GM19023 (cell line): ENCODE results near the gene ZSCAN10.

ENCODE experiments used
- ATAC-seq: cut with Tn5 transposase; IDR thresholded peaks from one replicate; pipeline ENCODE4 v1.9.1; 2021; ENCODE audit warnings: mild to moderate bottlenecking, moderate library complexity; ENCODE audit not compliant: unreplicated experiment

Gene ZSCAN10

DNA sequence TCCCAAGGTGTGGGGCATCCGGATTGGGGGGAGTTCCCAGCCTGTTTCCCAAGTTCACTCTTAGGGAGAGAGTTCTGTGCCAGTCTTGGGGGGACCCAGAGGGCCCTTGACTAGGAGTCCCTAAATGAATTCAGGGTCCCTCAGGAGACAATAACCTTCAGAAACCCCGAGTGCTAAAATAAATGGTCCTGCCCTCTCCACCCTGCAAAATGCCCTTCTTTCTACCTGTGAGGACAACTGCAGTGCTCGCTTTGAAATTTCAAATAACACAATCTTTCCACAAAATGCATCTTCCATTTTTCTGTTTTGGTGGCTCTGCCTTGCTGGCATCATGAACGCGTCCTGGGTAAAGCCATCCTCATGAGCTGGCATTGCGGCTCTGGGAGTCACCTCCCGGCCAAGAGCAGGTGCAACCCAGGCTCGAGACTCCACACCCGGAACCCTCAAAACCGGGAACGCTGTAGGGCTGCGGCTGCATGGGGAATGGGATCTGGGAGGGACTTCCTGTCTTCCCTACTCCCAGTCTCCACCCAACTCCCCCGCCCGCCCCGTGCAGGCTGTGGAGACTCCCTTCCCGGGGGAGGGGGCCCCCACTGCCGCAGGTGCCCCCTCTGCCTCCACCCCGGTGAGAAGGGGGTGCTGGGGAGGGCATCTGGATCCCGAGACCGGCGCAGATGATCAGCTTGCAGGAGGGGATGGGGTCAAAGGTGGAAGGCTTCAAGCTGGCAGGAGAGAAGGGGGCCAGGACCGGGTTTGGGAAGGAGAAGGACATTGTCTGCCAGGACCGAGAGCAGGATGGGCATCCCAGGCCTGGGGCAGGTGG lies 13.2 kb upstream of the ZSCAN10 start, which contains the start of gene ZNF205:
Gene ZNF205, plus strand, starts transcription at position 529 of the 823 bp plus-strand sequence. CDS start 845 bp downstream, outside the sequence.
- ATAC-seq: no peak

DNA sequence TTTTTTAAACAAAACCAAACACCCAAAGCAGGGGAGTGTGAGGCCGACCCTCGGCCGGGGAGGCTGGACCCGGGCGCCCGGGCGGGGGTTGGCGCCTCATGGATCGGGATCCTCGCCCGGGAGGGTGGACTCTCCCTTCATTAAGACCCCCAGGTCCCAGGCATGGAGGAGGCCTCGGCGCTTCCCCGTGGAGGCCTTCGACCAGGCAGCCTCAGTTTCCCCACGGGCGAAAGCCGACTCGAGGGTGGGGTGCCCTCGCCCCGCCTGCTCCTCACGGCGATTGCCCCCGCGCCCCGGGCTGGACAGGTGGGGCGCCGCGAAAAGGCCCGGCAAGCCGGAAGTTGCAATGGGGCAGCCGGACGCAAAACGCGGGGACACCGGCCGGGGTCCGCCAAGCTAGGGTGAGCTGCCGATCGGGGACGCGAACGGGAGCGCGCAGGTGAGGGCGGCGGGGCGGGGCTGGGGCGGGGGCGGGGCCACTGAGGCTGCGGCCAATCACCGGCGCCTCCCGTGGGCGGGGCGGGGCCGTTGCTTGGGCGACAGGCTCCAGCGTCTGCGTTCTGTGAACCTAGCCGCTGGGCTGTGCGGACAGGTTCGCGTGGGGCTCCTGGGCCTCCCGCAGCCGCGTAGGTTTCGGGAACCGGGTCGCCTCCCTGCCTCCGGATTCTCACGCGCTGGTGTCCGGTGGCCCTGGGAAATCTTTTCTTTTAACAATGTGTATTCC lies 7.3 kb upstream of the ZSCAN10 start:
- ATAC-seq: peak; percentile 82

DNA sequence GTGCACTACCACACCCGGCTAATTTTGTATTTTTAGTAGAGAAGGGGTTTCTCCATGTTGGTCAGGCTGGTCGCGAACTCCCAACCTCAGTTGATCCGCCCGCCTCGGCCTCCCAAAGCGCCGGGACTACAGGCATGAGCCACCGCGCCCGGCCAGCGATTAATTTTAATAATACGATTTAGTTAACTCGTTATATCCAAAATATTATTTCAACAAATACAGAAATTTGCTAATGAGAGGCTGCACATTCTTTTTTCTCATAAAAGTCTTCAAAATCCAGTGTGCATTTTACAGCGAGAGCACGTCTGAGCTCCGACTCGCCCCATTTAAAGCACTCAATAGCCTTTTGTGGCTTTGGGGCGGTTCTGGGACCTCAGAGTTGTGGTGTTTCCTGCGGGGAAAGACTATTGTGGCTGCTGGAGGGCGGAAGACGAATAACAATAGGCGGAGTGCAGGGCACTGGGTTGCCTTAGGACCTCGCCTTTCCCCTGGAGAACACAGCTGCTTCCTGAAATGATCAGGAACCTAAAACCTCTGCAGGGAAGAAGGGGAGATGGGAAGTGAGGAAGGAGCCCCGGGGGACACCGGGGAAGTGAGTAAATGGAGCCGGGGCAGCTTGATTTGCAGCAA lies 2.9 kb upstream of the ZSCAN10 start:
- no peak for ATAC-seq

DNA sequence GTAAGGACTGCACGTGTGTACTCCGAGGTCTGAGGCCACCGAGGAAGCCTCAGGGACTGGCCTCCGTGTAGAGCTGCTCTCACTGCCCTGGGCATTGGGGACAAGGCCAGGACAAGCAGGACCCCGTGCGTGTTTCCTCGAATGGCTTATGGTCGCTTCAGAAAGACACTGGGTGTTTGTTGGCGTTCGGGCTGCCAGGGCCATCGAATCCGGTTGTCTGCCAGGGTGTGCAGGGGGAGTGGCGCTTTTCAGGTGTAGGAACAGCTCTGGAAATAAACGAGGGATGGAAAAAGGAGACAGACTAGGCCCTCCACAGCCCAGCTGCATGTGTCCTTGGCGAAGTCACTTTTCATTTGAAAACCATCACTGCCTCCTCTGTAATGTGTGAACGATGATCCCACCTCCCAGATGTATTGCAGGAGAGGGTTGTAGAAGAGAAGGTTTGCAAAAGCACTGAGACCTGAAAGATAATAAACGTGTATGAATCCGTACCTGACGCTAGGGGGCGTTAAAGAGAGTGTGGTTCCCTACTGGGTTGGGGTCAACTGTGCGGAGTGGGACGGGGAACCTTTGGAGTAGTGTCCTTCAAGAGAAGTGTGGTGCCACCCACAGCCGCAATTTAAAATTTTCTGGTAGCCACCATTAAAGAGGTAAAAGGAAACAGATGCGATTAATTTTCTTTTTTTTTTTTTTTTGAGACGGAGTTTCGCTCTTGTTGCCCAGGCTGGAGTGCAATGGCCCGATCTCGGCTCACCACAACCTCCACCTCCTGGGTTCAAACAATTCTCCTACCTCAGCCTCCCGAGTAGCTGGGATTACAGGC lies 2.1 kb upstream of the ZSCAN10 start:
- ATAC-seq: no peak

DNA sequence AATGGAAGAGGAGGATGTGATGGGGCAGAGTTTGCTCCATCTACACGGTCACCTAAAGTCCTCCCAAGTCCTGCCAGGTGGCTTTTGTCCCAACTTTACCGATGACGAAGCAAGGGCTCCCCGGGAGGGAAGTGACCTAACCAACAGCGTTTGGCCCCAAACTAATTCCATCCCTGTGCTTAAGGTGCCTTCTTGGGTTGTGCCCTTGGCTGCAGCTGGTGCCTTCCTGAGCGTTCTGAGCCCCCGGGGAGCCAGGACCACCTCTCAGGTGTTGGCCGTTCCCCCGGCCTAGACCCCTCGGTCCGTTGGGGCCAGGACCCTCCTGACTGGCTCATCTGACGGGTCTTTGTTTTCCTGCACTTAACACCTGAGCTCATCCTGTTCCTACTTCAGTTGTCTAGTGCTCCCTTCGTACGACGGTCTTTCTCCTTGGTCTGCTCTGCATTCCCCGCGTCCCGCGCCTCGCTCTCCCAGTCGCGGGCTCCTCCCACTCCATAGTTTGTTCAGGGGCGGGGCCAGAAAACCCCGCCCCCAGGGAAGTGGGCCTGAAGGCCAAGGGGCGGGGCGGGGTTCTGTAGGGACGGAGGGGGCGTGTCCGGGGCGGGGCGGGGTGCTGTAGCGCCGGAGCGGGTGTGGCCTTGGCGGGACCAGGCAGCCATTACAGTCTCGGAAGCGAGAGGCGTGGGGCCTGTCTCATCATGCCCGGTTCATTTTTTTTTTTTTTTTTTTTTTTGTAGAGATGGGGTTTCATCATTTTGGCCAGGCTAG lies 822 bp upstream of the ZSCAN10 start:
- no peak for ATAC-seq

DNA sequence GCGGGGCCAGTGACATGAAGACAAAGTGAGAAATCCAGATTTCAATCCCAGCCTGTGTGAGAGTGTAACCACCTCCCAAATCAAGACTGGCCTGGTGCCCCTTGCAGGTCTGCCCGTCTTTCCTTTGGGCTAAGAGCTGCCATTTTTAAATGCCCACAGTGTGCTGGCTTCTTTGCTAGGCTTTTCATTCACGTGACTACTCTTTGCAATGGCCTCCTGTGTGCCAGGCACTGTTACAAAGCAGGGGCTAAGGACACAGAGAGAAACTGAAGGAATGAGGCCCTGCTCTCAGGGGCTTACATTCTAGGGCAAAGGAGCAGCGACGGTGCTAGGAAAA lies 269 bp upstream of the ZSCAN10 start:
- ATAC-seq: no peak

DNA sequence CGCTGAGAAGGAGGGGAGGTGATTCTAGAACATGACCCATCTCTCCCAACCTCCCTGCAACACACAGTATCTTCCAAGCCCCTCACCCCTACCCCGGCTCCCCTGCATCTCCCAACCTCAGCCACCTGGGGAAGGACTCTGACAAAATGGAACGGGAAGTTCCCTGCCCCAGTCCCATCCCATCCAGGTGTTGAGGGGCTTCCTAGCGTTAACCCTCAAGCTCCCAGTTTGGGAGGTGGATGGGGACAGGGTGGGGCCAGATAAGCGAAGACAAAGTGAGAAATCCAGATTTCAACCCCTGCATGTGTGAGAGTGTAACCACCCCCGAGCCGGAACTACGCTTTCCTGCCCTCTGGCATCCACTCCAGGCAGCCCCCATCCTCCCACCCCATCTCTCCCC lies 1.8 kb downstream of the ZSCAN10 start:
- no peak for ATAC-seq

DNA sequence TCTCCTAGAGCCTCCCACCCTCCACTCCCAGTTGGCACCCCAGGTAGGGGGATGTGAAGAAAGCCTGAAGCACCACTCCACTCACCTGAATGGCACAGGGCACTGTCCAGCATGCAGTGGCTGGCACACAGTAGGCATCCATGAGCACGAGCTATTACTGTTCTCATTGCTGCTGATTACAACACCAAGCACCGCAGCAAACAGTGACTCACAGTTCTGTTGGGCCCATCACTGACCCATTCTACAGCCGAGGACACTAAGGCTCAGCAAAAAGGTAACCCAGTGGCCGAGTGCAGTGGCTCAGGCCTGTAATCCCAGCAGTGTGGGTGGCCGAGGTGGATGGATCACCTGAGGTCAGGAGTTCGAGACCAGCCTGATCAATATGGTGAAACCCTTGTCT lies 2.7 kb downstream of the ZSCAN10 start:
- ATAC-seq: no peak

DNA sequence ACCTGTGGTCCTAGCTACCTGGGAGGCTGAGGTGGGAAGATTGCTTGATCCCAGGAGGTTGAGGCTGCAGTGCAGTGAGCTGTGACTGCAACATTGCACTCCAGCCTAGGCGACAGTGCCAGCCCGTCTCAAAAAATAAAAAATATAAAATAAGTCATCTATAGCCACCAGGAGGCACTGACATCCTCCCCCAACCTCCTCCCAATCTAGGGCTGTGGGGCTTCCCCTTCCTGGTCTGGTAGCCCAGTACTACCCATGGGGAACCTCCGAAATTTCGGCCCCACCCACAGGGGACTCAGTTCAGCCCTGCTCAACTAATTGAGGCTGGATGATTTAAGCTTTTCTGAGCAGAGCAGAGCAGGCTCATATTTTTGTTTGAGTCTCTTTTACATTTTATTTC lies 3.2 kb downstream of the ZSCAN10 start:
- peak; percentile 63 for ATAC-seq

DNA sequence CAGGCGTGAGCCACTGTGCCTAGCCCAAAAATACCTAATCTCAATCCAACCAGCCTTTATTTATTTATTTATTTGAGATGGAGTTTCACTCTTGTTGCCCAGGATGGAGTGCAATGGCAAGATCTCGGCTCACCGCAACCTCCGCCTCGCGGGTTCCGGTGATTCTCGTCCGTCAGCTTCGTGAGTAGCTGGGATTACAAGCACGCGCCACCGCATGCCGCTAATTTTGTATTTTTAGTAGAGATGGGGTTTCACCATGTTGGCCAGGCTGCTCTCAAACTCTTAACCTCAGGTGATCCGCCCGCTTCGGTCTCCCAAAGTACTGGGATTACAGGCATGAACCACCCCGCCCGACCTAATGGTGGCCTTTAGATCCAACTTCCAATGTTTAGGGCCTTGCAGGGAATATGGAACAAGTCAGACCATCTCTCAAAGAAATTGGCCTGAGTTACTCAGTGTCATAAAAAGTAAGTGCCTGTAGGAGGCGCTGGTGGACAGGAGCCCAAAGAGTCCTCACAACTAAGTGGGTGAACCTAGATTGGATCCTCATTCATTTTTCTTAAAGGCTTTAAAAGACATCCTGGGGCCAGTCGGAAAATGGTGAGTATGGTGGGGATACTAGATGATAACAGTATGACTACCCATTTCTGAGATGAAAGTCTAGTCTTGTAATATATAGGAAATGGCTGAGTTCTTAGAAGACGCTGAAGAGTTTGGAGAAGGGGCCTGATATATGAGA lies 4.6 kb downstream of the ZSCAN10 start:
- ATAC-seq: no peak

DNA sequence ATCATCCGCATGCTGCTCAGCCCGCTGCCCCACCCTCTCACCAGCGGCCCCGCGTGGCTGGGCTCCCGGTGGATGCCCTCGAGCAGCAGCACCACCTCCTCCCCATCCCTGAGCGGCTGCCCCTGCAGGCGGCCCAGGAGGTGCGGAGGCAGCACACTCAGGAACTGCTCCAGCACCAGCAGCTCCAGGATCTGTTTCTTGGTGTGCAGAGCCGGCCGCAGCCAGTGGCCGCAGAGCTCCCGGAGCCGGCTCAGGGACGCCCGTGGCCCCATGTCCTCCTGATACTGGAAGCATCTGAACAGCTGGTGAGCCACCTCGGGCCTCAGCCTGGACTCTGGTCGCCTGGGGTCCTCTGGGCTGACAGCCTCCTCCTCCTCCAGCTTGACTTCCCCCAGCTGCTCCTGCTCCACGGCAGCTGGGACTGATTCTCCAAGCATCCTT lies 6.6 kb downstream of the ZSCAN10 start:
- ATAC-seq: no peak

DNA sequence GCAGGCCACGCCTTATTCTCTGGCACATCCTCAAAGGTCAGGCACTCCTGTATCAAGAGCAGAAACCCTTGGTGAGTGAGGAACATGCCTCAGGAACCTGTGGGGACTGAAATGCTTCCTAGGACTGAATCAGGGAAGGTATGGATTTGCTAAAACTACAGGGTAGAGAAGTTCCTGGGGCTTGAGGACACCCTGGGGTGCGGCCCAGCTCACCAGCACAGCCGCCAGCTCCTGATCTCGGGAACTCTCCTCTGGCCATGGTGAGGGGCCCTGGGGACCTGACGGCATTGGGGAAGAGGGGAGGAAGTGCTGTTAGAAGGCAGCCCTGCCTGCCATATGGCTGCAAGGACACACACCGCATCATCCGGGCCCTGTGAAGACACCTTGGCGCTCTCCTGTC lies 7.5 kb downstream of the ZSCAN10 start:
- ATAC-seq: no peak

DNA sequence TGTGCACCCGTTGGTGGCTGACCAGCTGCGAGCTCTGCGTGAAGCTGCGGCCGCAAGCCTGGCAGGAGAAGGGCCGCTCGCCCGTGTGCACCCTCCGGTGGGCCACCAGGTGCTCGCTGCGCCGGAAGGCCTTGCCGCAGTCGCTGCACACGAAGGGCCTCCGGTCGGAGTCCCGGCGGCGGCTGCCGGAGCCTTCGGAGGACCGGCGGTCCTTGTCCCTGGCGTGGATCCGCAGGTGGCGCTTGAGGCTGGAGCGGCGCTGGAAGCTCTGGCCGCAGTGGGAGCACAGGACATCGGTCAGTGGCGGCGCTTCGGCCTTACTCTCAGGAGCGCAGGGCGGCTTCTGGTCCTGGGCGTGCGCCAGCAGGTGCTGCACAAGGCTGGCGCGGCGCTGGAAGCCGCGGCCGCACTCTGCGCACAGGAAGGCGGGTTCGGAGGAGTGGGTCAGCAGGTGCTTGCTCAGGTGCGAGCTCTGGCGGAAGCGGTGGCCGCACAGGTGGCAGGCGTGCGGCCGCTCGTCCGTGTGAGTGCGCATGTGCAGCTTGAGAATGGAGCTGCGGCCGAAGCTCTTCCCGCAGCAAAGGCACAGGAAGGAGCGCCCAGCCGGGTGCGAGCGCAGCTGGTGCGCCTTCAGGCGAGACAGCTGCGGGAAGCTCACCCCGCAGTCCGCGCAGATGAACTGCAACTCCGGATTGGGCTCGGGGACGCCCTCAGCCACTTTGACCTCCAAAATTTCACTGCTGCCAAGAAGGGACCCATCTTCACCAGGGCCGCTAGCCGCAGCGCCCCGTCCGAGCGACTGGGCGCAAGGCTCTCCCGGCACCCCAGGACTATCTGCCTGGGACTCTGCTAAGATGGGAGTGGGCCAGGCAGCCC lies 9.1 kb downstream of the ZSCAN10 start:
- ATAC-seq: no peak

DNA sequence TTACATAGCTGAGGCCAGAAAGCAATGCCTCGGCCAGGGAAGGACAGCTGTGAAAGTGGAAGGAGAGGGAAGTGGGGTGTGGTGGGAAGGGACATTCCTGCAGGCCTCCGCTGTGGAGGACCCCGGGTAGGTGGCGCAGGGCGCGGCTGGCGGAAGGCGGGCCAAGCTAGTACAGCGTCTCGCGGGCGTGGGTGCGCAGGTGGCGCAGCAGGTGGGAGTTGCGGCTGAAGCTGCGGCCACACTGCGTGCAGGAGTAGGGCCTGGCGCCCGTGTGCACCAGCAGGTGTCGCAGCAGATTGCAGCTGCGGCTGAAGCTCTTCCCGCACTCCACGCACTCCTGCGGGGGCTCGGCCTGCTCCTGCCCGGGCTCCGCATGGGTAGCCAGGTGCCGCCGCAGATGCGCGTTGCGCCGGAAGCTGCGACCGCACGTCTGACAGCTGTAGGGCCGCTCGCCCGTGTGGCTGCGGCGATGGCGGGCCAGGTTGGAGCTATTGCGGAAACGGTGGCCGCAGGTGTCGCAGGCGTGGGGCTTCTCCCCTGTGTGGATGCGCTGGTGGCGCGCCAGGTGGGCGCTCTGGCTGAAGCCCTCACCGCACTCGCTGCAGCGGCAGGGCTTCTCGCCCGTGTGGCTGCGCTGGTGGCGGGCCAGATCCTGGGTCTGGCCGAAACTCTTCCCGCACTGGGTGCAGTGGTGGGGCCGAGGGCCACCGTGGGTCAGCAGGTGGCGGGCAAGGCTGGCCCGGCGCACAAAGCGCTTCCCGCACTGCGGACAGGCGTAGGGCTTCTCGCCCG lies 10.0 kb downstream of the ZSCAN10 start:
- no peak for ATAC-seq

DNA sequence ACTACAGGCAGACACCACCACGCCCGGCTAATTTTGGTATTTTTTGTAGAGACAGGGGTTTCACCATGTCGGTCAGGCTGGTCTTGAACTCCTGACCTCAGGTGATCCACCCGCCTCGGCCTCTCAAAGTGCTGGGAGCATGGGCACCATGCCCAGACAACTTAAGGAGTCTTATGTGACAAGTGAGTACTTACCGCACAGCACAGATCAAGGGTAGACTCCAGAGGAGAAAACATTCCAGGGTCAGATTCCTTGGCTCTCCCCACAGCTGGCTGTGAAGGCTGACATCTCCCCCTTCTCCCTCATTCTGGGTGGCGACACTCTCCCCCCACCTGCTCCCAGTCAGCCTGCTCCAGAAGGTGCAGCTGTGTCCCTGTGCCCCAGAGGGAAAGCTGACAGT lies 10.6 kb downstream of the ZSCAN10 start:
- ATAC-seq: no peak

DNA sequence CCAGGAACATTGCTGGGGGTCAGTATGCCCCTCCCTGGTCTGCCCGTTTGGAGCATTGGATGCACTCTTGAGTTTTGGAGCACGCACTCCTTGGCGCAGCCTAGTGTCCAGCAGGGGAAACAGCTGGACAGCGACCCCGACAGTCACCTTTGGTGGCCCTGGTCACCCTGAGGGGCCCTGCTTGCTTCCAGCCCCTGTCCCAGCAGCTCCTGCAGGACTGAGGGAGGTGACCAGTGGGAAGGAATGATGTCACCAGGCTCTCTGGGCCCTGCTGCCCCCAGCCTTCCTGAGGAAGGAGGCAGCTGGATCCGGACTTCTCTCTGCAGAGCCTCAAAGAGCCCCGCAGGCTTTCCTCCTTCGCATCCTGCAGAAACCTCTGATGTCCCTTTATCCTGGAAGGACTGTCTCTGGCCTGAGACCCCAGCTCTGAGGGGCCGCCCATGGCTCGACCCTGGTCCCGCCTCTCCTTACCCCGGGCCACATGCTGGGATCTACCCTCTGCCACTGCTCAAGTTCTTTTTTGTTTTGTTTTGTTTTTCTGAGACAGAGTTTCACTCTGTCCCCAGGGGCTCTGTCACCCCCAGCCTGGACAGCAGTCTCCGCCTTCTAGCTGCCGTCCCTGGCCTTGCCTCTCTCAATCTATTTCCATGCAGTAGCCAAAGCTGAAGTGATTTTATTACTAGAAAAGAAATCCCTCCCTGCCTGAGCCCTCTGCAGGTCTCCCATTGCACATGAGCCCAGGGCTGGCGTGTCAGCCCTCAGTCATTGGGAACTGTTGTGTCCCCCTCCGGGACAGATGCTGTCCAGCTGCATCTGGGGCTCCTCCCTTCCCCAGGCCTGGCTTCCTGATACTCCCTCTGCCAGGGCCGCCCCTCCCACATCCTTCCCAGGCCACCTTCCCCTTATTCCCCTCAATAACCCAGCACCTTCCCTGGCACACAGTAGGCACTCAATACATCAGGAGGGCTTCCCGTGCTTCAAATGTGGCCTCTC lies 11.6 kb downstream of the ZSCAN10 start:
- no peak for ATAC-seq
